ENCODE measurements around the gene PRKG1. TPM values are rescaled to one million over a fixed set of nuclear protein-coding genes. Genes with fewer than 3 reads are reported as not detected.

PRKG1 gene
- total RNA-seq, 1 experiment from 2014 or later, result 0.21 TPM

GRCh38 chr10:51090190-51090589 is 15.9 kb downstream of the PRKG1 start:
- H3K4me3 Mint-ChIP-seq (ENCODE audit: low read depth, unreplicated experiment), result no peak overlapping the region
- no TSS peak for BruUV-seq (replicated peaks)
- H3K27ac Mint-ChIP-seq (ENCODE audit: unreplicated experiment), result no peak overlapping the region
- H3K27me3 Mint-ChIP-seq (ENCODE audit: unreplicated experiment), result peaks cover 13% of the 10 kb centered on the region
- H3K4me1 Mint-ChIP-seq (ENCODE audit: low read depth, unreplicated experiment), result no peaks in the 10 kb centered on the region
- no peak for DNase-seq
- no peaks in the 10 kb centered on the region for H3K9me3 Mint-ChIP-seq (ENCODE audit: low read depth, unreplicated experiment)
- no peak for TF ChIP-seq CTCF (IDR thresholded peaks at IDR 0.05; ENCODE audit: unreplicated experiment)
- CTCF ChIA-PET, result interaction anchor here (0.6 kb wide), 1 partner anchor 1045 kb away, joined by 4 read pairs; no protein-coding TSS in a partner anchor
- no peaks in the 10 kb centered on the region for H3K36me3 Mint-ChIP-seq (ENCODE audit: insufficient read depth, unreplicated experiment)
- intact Hi-C loops (cut with micrococcal nuclease; ENCODE audit: unreplicated experiment), result no loop called here

GRCh38 chr10:51092402-51092801 is 18.1 kb downstream of the PRKG1 start:
- CTCF ChIA-PET, result interaction anchor here (0.6 kb wide), 1 partner anchor 164 kb away, joined by 4 read pairs; no protein-coding TSS in a partner anchor
- intact Hi-C loops (cut with micrococcal nuclease; ENCODE audit: unreplicated experiment), result no loop called here
- peaks cover 13% of the 10 kb centered on the region for H3K27me3 Mint-ChIP-seq (ENCODE audit: unreplicated experiment)
- H3K27ac Mint-ChIP-seq (ENCODE audit: unreplicated experiment), result no peak overlapping the region
- no peaks in the 10 kb centered on the region for H3K36me3 Mint-ChIP-seq (ENCODE audit: insufficient read depth, unreplicated experiment)
- DNase-seq, result no peak
- no TSS peak for BruUV-seq (replicated peaks)
- no peak for TF ChIP-seq CTCF (IDR thresholded peaks at IDR 0.05; ENCODE audit: unreplicated experiment)
- H3K4me1 Mint-ChIP-seq (ENCODE audit: low read depth, unreplicated experiment), result no peaks in the 10 kb centered on the region
- H3K9me3 Mint-ChIP-seq (ENCODE audit: low read depth, unreplicated experiment), result no peaks in the 10 kb centered on the region
- H3K4me3 Mint-ChIP-seq (ENCODE audit: low read depth, unreplicated experiment), result no peak overlapping the region

GRCh38 chr10:51095444-51095843 is 21.2 kb downstream of the PRKG1 start:
- intact Hi-C loops (cut with micrococcal nuclease; ENCODE audit: unreplicated experiment), result no loop called here
- no peak overlapping the region for H3K4me3 Mint-ChIP-seq (ENCODE audit: low read depth, unreplicated experiment)
- H3K27ac Mint-ChIP-seq (ENCODE audit: unreplicated experiment), result no peak overlapping the region
- BruUV-seq (replicated peaks), result no TSS peak
- no peaks in the 10 kb centered on the region for H3K9me3 Mint-ChIP-seq (ENCODE audit: low read depth, unreplicated experiment)
- CTCF ChIA-PET, result no interaction called here
- no peaks in the 10 kb centered on the region for H3K36me3 Mint-ChIP-seq (ENCODE audit: insufficient read depth, unreplicated experiment)
- no peak for TF ChIP-seq CTCF (IDR thresholded peaks at IDR 0.05; ENCODE audit: unreplicated experiment)
- DNase-seq, result no peak
- no peaks in the 10 kb centered on the region for H3K4me1 Mint-ChIP-seq (ENCODE audit: low read depth, unreplicated experiment)
- H3K27me3 Mint-ChIP-seq (ENCODE audit: unreplicated experiment), result peaks cover 13% of the 10 kb centered on the region

- CTCF ChIA-PET, result no interaction called here
- BruUV-seq (replicated peaks), result no TSS peak
- Mint-ChIP-seq H3K4me3 (ENCODE audit: low read depth, unreplicated experiment) (no peak overlapping the region), H3K27ac (ENCODE audit: unreplicated experiment) (no peak overlapping the region), H3K27me3 (ENCODE audit: unreplicated experiment) (peaks cover 1% of the 10 kb centered on the region), H3K9me3 (ENCODE audit: low read depth, unreplicated experiment) (no peaks in the 10 kb centered on the region), H3K4me1 (ENCODE audit: low read depth, unreplicated experiment) (no peaks in the 10 kb centered on the region), H3K36me3 (ENCODE audit: insufficient read depth, unreplicated experiment) (no peaks in the 10 kb centered on the region)
- DNase-seq, result no peak
- intact Hi-C loops (cut with micrococcal nuclease; ENCODE audit: unreplicated experiment), result no loop called here
- no peak for TF ChIP-seq CTCF (IDR thresholded peaks at IDR 0.05; ENCODE audit: unreplicated experiment)
Observed at GRCh38 chr10:51097546-51097945, 23.3 kb downstream of the PRKG1 start.
